ENCODE data around the gene GRIK4.

DNA sequence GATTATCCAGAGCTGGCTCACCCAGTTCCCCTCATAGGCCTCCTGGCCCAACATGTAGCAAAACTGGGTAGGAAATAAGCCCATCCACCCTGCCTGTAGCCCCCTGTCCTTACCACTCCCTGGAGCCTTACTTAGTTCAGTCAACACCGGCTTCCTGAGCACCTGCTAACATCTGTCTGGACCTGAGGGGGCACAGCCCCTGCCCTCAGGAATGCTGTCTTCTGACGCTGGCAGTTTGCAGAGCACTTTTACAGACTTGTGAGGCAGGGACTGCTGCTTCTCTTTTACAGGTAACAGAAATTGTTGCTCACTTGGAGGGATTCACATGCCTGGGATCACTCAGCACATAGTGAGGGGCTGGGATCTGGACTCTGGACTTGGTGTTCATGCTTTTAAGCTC is 360.4 kb downstream of the GRIK4 start:
- TF ChIP-seq CTCF (IDR thresholded peaks at IDR 0.05) (no peak), REST (IDR thresholded peaks at IDR 0.05; ENCODE audit: low read depth, low read length) (no peak)

Measured in SK-N-SH (cell line).